Activated naive CD8-positive, alpha-beta T cell treated with anti-CD3 and anti-CD28 coated beads, Interleukin-2, amount 50 U/mL, for 16 hours (primary cell): Measurements from ENCODE around the gene NSD2.

ENCODE experiments used
- DNase-seq: peaks from one replicate; pipeline ENCODE4 v3.0.0-alpha.2; 2020; ENCODE audit warnings: low read depth, low spot score

The NSD2 gene

DNA sequence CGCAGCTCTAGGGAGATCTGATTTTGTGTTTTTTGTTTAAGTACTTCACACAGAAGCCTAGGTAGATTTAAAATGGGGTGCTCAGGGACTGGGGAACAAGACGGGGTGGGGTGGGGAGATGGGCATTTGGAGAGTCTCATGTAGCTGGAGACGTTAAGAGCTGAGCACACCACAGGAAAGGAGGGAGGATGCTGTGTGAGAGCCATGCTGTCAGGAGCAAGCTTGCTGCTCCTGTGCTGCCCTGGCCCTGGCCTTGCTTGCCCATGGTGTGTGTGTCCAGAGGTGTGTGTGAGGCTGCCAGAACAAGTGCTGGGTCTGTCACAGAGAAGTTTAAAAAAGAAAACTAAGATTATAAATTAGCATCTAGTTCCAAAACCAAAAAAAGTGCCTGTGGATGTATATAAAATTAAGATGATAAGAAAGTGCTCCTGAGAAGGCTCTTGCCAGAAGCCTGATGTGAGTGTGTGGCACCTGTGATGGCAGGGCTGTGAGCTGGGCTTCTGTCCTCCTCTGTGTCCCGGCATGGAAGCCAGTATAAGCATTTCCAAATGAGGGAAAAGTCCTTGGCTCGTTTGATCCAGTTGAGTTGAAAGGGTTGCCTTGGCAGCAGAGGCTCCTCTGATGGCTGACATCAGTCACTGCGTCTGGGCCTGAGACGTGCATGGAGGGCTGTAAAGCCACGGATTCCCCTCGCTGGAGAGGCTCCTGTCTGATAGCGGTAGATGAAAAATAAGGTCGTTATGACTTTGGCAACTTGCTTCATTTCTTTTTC is 74.1 kb downstream of the NSD2 start:
- no peak for DNase-seq

DNA sequence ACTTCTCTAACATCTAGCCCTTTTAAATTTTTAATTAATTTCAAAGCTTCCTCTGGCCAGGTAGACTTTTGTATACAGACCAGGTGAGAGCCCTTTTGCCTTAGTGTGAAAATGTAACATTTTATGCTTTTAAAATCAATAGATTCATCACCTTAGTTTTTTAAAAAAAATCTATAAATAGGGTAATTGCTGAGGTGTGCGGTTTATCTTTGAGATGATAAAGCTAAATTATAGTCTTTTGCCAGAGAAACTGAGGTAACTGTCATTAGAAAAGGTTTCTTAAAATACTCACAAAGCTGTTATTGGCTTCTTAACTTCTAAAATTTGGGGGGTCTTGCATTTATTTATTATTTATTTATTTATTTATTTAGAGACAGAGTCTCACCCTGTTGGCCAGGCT is 74.7 kb downstream of the NSD2 start:
- DNase-seq: no peak

DNA sequence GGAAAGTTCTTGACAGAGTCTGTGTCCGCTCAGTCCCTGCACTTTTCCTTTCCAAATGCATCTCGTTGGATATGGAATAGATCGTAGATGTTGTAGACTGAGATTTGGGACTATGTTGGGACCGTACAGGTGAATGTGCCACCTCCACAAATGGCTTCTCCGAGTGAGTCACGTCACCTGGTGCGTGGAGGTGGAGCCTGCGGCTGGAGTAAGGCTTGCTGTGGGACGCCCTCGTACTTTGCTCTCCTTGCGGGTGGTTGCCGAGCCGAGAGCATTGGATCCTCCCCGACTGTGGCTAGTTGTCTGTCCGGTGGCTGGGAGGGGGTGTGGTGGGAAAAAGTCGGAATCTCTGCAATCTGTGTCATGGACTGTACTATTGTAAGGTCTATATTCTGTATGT is 77.0 kb downstream of the NSD2 start:
- DNase-seq: no peak

GRCh38 chr4:1948892-1949436 is 77.8 kb downstream of the NSD2 start:
- DNase-seq: no peak

DNA sequence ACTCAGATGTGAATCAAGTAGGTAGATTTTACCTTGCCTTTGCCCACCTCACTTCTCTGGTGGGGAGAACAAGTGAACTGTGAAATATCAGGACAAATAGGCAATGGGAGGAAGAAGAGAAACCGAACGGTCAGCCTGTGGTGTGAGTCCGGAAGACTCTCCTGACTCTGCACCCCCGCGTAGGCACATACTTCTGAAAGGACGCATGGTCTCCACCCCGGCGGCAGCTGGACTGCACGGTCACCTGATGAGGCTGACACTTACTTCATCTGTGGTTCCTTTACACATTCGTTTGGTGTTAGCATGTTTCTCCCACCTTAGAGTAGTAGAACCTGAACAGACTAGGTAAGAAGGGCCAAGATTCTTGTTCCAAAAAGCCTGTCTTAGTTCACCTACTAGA is 79.2 kb downstream of the NSD2 start:
- DNase-seq: no peak

DNA sequence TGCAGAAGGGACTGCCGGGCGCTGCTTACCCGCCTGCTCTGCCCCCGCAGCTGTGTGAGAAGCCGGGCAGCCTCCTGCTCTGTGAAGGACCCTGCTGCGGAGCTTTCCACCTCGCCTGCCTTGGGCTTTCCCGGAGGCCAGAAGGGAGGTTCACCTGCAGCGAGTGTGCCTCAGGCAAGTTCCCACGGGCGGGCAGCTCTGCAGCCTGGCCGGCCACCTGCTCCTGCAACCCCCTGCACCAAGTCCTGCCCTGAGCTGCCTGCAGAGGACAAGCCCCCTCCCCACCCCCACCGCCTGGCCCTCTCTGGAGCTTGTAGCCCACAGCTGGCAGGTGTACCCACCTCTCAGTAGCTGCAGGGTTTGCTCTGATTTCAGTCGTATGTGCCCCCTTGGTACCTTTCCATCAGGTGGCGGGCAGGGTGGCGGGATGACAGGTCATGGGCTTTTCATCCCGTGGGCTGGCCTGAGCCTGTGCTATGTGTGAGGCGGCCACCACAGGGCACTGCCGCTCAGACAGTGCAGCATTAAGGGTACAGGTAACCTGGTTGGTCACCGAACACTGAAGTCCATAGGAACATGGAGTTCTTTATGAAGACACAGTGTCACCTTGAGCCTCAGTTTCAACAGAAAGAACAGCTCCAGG is 81.0 kb downstream of the NSD2 start:
- DNase-seq: no peak

GRCh38 chr4:1952719-1953118 is 81.5 kb downstream of the NSD2 start:
- no peak for DNase-seq

DNA sequence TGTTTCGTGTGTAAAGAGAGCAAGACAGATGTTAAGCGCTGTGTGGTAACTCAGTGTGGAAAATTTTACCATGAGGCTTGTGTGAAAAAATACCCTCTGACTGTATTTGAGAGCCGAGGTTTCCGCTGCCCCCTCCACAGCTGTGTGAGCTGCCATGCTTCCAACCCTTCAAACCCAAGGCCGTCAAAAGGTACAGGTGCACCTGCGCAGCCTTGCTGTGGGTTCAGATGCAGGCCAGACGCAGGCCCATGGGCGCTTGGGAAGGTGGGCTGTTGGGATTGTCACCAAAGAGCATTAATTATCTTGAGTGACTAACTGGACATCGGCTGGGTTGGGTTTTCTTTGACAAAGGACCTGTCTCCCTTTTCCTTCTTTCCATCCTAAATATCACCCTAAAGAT is 82.1 kb downstream of the NSD2 start:
- DNase-seq: no peak

- no peak for DNase-seq
These were observed 85.4 kb downstream of the NSD2 start for GRCh38 chr4:1956631-1957030.

GRCh38 chr4:1958276-1959103 is 87.3 kb downstream of the NSD2 start:
- no peak for DNase-seq

- DNase-seq: no peak
These were observed 87.9 kb downstream of the NSD2 start for GRCh38 chr4:1959104-1959384.

GRCh38 chr4:1960170-1960825 is 89.1 kb downstream of the NSD2 start:
- DNase-seq: no peak

GRCh38 chr4:1961038-1961437 is 89.8 kb downstream of the NSD2 start:
- DNase-seq: no peak

DNA sequence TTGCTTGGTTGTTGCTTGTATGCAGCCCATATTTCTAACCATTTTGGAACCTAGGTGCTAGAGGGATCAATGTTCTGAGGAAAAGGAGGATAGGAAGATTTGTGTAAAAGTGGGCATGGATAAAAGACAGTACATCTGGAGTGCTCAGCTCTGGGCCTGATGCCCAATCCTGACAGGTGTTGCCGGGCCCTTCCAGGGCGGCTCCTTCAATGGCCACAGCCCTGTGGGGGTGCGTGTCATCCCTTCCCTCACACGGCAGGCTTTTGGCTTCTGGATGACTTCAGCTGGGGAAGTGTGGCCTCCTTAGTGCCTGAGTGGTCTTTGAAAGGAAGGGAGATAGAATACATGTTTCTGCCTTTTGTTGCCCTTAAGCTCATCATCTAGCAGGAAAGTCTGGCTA is 90.4 kb downstream of the NSD2 start:
- no peak for DNase-seq

DNA sequence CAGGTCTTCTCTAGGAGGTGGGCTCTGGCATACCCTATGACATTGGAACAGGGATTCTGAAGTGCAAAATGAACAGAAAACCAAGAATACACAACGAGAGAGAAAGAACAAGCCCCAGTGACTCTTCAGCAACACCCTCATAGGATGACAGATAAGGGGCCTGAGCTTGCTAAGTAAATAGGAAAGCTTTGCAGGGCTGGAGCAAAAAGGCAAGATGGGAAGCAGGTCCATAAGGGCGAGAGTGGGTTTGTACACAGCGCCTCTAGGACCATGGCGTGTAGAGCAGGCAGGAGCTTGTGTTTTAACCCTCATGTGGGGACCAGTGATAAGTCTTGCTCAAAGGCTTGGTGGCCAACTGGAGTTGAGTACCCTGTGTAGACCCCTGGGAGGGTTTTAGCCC is 91.8 kb downstream of the NSD2 start:
- DNase-seq: no peak

GRCh38 chr4:1964443-1964842 is 93.2 kb downstream of the NSD2 start:
- DNase-seq: no peak

DNA sequence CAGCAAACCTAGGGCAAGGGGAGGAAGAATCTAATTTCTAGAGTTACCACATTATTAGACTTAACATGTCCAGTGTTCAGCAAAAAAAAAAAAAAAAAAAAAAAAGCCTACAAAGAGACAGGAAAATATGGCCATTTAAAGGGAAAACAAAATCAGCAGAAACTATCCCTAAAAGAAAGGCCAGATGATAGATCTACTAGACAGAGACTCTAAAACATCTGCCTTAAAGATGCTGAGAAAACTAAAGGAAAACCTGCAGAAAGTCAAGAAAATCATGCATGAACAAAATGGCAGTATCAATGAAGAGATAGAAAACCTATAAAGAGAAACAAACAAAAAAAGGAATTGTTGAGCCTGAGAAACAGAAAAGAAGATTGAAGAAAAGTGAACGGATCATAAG is 93.8 kb downstream of the NSD2 start:
- no peak for DNase-seq

DNA sequence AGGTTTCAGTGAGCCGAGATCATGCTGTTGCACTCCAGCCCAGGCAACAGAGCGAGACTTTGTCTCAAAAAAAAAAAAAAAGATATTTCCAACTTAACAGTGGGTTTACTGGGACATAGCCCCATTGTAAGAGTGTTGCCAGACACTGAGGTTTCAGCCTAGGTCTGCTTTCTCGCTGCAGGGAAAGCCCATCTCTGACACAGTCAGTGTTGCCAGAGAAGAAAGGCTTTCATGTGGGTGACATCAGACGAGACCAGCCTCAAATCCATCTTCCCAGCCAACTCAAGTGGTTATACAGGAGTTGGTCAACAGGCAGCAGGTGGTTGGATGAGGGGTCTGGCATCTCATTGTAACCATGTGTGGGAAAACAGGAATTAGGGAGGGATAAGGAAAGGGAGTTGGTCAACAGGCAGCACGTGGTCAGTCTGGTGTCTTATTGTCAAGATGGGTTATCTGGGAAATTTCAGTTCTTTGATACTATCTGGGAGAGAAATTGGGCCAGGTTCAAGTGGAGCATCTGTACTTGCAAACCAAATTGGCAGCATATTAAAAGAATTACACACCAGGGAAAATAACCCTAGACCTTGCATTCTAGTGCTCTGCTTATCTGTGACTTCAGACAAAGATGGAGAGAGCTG is 96.4 kb downstream of the NSD2 start:
- DNase-seq: no peak

DNA sequence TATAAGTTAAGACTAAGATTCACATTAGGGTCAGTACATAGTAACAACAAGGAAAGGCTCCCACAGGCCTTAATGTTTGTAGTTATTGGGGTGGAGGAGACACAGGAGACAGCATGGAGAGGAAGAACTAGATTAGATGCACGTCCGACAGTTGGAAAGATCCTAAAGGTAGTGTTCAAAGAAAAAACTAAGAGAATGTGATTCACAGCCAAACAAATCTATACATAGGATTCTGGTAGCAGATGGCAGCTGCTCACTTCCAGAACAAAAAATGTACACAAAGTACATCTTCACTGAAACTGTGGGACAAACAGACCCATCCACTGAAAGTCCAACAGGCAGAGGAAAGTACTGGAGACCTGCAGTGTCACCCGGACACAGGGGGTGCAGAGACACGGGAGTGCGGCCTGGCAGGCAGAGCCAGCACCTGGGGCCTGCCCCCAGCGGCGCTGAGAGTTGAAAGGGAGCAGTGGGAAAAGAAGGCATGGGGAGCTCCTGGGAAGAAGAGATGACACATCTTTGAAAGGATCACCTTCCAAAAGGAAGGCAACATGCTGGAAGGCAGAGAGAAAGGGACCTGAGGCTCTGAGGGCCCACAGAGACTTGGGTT is 97.6 kb downstream of the NSD2 start:
- no peak for DNase-seq

DNA sequence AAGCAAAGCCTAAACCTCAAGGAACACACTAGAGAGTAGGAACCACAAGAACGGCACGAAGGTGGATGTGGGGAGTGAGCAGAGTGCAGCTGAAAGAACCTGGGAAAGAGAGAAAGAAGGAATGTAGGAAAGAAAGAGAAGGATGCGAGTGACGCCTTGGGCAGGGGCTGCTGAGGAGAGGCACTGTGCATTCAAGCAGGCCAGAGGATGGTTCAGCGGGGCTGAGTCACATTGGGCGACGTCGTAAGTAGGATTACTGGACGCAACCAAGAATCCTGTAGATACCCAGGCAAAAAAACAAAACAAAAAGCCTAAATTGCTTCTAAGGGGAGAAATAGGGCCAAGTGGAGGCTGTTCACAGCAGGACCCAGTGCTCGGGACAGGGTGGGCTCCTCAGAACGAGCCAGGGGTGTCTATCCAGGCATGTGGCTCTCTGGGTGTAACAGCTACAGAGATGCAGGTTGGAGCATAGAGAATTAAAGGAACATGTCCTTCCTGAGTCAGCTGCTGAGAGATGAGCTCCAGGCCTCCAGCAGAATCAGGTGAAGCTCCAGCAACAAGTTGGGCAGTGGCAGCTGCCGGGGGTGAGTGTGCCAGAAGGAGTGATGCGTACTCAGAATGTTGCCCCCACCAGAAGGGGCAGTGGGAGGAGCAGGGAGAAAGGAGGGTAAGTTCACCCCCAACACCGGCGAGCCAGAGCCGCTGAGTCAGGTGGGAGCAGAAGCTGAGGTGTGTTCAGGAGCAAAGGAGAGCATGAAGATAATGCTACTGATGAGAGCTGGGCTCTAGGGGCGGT is 98.9 kb downstream of the NSD2 start:
- no peak for DNase-seq
